Stimulated activated CD8-positive, alpha-beta memory T cell treated with anti-CD3 and anti-CD28 coated beads, Interleukin-12 subunit alpha, Interleukin-12 subunit beta, amount 100 ng/mL, for 24 hours (primary cell): ENCODE results near the gene AXL.
"Not testable (repeated sequence)": the region's sequence is repeated elsewhere in the genome, so short reads cannot be mapped to it uniquely, and the experiment has no call there.

Source experiments
- DNase-seq: peaks from one replicate; pipeline ENCODE4 v3.0.0-alpha.2; 2020; ENCODE audit errors: extremely low read depth

Gene AXL

DNA sequence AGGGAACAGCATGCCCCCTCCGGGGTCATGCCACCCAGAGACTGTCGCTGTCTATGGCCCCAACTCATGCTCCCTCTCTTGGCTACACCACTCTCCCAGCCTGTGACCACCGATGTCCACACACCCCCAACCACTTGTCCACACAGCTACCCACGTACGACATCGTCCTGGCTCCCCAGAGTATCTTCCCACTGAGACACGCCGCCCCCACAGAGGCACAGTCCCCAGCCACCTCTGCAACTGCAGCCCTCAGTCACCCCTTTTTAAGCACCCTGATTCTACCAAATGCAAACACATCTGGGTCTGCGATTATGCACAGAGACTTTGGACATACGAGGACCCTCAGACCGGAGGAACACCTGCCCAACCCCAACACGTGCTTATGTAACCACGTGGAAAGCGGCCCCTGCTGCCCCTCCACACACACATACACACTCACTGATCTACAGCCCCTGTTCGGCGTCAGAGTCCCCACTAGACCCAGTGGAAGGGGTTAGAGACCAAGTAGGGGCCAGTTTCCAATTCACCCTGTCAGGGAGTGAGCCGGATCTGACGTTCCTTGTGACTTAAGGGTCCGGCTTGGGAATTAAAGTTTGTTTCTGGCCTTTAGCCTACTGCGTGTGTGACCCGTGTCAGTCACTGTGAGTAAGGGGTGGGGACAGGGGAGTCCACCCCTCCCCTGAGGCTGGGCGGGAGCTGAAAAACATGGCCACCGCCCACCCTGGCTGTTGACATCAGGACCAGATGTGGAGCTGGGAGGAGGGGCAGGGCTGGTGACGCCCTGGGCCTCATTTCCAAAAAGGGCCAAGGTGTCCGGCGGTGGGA is 11.9 kb upstream of the AXL start:
- no peak for DNase-seq

DNA sequence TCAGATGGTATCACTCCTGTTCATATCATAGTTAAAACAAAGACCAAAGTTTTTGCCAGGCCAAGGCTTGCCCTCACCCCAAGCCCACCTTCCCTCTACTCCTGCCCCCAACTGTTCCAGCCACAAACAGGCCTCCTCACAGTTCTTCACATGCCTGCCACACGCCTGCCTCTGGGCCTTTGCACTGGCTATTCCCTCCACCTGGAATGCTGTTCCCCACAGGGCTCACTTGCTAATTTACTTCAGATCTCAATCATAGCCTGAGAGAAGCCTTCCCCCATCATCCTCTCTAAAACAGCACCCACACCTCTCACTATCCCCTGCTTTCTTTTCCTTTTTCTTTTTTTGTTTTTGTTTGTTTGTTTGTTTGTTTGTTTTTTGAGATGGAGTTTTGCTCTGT is 4.9 kb upstream of the AXL start:
- no peak for DNase-seq

DNA sequence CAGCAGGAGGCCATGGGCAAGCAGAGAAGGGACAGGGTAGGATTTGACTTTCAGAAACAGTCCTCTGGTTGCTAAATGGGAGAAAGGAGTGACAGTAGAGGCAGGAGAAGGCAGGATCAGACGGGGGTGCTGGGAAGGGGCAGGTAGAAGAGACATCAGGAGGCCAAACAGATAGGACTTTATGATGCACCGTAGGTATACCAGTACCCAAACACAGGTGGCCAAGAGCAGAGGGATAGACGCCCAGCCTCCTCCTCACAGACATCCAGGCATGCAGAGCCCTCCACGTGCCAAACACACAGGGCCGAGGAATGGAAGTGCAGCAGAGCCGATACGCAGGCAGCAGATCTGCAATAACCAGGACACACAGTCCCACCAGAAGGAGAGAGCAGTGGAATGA is 1.3 kb upstream of the AXL start:
- DNase-seq = no peak

DNA sequence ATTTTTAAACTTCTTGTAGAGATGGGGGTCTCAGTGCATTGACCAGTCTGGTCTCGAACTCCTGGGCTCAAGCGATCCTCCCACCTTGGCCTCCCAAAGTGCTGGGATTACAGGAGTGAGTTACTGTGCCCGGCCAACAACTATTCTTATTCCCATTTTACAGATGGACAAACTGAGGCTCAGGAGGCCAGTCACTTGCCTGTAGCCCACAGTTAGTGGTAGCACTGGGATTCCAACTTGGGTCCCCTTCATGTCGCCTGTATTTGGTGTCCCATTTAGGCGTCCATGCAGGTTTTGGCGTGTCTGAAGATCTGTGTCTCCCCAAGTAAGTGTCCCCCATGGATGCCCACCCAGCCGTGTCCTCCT is 791 bp upstream of the AXL start:
- DNase-seq = no peak

DNA sequence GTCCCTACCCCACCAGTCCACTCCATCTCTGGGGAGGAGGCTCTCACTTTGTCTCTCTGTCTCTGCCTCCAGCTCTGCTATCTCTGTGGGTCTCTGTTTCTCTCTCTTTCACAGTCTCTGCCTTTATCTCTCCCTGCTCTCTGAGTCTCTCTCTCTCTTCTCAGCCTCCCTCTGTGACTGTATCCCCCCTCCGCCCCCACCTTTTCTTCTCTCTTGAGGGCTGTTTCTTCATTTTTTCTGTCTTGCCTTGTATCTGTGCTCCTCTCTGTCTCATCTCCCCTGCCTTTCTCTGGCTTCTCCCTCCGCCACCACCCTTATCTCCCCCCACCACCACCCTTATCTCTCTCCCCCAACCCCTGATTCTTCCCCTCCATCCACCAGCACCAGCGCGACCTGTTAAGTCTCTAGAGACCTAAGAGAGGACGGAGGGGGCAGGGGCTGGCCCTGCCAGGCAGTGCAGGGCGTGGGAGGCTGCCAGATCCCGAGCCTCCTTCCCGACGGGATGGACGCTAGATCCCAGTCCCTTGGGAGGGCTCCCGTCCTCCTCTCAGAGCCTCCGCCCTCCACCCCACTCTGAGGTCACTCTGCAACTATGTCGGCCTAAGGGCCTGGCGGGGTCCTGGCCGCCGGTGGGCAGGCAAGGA is 1.0 kb downstream of the AXL start:
- DNase-seq = no peak

DNA sequence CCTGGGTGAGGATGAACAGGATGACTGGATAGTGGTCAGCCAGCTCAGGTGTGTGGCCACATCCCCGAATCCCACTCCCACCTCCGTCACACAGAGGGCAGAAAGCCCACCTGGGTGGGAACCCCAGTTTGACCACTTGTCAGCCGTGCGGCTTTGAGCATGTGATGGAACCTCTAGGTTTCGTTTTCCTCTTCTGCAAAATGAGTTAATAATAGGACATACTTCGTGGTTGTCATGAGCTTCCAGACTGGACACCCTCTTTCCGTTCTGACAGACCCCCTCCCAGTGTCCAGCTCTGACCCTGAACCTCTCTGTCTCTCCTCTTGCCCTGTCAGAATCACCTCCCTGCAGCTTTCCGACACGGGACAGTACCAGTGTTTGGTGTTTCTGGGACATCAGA is 1.8 kb downstream of the AXL start:
- DNase-seq = no peak

DNA sequence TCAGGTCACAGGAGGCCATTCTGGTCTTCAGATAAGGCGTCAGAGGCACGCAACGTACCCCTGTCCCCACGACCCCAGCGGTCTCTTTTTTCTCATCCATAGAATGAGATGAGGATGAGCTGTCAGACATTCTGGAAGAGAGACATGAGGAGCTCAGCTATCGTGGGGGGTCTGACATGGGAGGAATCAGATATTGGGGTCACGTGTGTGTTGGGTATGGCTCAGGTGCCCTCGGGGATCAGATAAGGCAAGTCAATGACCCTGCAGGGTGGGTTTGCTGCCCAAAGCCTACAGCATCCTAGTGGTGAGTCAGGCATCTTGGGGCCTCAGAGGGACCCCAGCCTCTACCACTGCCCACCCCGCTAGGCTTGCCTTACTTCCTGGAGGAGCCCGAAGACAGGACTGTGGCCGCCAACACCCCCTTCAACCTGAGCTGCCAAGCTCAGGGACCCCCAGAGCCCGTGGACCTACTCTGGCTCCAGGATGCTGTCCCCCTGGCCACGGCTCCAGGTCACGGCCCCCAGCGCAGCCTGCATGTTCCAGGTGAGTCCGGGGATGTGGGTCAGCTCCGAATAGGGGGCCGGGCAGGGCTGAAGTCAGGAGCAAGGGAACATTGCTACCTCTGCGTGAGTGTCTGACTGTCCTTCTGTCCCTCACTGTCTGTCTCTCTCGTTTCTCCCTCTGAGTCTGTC is 2.6 kb downstream of the AXL start:
- DNase-seq = no peak

DNA sequence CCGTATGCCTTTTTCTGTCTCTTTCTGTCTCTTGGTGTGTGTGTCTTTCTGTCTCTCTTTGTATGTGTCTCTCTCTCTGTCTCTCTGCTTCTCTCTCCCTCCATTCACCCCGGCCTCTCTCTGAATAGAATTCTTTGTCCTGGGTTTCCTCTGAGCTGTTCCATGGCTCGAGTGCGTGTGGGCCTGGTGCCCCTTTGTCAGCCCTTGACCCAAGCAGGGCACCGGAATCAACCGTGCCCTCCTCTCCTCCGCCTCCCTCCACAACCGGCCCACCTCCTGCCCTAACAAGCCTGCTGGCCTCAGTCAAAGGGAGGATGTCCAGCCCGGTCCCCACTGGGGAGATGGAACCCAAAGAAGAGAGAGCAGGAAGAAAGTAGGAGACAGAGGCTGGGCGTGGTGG is 3.2 kb downstream of the AXL start:
- no peak for DNase-seq

DNA sequence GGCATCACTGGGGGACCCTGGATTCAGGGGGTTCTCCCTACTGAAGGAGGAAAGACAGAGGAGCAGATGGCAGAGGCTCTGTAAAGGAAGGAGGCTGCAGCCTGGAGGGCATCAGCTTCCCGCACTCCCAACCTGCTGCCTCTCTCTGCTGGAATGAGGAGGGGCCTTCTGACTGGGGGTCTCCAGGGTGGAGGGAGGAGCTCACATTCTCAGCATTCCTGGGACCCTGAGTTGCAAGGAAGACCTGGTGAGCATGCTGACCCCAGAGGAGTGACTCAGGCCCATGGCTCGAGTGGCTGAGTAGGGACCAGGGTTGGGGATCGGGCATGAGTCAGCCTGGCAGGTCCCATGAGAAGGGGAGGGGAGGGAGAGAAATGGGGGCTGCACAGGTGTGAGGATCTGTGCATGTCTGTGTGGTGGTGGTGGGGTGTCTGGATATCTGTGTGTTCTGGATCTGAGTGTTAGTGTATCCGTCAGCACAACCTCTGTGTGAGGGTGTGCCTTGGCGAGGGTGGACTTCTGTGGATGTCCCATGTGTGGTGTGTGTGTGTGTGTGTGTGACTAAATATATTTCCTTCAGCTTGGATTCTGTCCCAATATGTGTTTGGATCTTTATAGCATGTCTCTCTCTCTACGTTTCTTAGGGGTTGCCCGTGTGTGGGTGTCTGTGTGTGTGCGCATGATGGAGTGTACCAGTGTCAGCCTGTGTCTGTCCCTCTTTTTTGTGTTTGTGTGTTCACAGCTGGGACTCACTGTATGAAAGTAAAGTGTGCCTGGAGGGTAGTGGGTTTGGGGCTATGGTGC is 4.6 kb downstream of the AXL start:
- no peak for DNase-seq

DNA sequence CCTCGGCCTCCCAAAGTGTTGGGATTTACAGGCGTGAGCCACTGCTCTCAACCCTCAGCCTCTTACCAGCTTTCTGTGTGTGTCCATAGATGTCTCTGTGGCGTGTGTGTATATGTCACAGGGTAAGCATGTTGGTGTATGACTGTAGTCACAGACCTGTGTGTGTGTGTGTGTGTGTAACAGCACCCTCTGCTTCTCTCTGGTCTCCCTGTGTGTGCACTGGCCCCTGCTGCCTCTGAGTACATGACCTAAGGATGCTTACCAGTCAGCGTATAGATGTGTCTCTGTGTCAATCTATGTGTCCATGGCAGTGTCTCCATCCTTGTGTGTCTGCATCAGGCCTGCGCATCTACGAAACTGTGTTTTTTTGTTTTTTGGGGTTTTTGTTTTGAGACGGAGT is 5.6 kb downstream of the AXL start:
- no peak for DNase-seq

DNA sequence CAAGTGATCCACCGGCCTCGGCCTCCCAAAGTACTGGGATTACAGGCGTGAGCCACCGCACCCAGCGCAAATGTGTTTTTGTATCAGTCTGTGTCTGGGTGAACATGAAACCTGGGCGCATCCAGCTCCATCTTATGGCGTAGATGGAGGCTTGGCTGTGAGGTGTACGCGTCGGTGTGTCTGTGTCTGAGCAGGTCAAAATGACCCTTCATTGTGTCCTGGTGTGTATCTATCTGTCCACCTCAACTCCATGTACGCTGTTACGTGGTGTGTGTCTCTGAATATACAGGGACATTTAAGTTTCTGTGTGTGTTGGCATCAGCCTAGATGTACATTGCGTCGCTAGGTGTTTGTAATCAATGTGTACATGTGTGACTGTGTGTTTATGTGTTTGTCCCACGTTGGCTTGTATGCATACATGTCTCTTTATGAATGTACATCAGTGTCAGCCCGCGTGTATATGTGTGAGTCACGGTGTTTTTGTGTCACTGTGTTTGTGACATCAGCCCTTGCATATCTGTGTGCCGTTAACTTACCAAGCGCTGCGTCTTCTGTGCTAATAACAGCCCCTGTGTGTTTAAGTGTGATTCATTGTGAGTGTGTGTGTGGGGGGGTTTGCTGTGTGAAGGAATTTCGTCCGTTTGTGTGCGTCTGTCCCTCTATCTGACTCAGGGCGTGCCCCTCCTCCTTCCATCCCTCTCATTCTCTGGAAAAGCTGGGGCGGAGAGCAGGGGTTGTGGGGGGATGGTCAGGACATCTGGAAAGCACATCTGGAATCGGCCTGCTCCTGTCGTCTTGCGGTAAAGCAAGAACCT is 6.4 kb downstream of the AXL start:
- peak; percentile 19 for DNase-seq

DNA sequence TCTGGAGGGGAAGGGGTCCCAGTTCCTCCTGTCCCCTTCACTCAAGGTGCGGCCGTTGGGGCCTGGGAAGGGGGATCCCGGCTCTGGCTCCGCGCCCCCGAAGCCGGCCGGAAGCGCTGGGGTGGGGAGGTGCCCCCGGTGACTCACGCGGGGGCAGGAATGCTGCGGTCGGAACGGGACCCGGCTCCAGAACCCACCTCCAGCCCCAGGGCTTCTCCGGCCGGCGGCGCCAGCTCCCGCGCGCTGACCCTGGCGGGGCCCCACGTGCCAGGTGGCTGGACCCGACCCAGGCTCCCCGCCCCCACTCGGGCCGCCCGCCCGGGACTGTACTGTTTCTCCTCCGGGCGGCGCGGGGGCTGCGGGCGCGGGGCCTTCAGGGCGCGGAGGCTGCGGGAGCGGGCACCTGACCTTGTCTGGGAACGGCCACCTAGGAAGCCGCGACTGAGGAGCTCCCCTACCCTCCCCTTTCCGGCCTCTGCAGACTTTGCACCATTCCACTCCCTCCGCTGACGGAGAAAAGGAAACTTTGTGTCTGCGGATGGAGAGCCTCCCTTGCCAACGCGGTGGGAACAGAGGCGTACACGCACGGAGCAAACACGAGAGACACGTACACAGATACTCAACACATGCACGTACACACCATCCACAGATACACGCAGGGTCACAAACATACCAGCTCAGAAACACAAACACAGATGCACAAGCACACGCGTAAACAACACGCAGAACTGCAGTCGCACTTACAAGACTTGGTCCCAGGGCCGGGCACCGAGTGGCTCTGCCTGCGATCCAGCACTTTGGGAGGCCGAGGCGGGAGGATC is 7.2 kb downstream of the AXL start:
- DNase-seq = no peak

DNA sequence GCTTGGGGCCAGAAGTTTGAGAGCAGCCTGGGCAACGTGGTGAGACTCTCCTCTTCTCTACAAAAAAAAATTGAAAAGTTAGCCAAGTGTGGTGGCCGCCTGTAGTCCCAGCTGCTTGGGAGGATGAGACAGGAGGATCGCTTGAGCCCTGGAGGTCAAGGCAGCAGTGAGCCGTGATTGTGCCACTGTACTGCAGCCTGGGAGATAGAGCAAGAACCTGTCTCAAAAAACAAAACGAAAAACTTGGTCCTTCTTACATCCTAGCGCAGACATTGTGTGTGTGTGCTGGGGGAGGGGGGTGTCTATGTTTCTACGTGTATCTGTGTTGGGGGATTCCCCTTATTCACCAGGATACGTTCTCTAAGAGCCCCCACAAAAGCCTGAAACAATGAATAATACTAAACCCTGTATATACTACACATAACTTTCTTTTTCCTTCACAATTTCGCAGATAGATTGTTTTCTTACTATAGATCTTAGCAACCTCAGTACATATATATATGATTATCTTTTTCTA is 7.9 kb downstream of the AXL start:
- no peak for DNase-seq

DNA sequence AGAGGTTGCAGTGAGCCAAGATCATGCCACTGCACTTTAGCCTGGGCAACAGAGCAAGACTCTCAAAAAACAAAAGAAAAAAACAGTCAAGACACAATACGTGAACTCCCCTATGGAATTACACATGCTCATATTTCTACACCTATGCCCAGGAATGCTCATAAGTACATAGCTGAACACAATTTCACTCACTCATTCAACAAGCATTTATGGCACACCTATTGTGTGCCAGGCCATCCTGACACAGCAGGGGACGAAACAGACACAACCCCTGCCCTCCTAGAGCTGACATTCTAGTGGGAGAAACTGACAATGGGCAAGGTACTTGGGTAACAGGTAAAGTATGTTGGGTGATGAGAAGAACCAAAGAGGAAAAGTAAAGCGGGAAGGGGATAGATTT is 9.5 kb downstream of the AXL start:
- no peak for DNase-seq

DNA sequence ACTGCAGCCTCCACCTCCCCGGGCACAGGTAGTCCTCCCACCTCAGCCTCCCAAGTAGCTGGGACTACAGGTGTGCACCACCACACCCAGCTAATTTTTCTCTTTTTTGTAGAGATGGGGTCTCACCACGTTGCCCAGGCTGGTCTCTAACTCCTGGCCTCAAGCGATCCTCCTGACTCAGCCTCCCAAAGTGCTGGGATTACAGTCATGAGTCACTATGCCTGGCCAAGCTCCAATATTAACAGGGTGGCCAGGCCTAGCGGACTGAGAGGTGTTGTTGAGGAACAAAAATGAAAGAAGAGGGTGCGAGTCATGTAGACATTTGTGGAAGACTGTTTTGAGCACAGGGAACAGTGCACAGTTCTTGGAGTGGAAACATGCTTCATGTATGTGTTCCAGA is 10.3 kb downstream of the AXL start:
- not testable (repeated sequence) for DNase-seq

DNA sequence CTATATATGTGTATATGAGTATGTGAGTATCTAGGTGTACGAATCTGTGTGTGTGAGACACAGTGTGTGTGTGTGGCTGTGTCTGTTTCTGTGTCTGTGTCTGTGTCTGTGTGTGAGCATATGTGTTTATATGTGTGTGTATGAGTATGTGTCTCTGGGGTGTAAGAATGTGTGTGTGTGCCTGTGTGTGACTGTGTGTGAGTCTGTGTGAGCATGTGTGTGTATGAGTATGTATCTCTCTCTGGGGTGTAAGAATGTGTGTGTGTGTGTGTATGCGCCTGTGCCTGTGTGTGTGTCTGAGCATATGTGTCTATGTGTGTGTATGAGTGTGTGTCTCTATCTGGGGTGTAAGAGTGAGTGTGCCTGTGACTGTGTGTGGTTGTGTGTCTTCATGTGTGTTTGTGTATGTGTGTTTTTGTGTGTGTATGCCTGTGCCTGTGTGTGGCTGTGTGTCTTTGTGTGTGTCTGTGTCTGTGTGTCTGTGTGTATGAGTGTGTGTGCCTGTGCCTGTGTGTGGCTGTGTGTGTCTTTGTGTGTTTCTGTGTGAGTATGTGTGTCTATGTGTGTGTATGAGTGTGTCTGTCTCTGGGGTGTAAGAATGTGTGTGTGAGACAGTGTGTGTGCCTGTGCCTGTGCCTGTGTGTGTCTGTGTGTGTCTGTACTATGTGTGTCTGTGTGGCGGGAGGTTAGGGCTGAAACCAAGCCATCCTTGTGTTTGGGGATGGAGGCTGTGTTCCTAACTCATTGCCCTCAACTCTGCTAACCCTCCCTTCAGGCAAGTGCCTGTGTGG is 11.2 kb downstream of the AXL start:
- DNase-seq = no peak

DNA sequence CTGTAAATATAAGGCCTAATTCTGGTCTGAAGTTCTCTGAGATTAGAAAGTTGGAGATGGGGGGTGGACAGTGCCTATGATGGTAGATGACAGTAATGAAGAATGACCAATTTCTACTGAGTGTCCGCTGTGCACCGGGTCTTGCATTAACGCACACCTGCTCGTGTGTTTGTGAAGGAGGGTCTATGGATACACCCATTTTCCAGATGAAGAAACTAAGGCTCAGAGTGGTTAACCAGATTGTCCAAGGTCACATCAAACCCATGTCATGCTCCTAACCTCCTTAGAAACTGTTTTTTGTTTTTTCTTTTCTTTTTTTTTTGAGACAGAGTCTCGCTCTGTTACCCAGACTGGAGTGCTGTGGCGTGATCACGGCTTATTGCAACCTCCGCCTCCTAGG is 13.7 kb downstream of the AXL start:
- DNase-seq = no peak

DNA sequence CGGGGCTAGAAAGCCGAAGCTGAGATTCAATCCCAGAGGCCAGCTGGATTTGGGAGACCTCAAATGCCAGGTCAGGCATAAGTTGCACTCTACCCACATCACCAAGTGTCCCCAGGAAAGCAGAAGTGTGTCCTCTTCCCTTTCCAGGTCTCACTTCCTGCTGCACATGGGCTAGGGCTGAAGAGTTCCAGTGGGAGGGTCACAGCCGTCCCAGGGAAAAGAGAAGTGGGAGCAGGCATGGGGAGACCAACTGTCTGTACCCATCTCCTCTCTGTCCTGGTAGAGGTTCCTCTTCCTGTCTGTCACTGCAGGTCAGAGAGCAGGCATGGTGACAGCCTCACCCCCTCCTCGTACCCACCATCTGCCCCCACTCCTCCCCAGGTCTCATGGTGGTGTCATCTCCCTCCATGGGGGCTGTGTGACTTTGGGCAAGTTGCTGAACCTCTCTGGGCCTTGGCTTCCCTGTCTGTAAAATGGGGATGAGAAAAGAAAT is 14.8 kb downstream of the AXL start:
- no peak for DNase-seq

DNA sequence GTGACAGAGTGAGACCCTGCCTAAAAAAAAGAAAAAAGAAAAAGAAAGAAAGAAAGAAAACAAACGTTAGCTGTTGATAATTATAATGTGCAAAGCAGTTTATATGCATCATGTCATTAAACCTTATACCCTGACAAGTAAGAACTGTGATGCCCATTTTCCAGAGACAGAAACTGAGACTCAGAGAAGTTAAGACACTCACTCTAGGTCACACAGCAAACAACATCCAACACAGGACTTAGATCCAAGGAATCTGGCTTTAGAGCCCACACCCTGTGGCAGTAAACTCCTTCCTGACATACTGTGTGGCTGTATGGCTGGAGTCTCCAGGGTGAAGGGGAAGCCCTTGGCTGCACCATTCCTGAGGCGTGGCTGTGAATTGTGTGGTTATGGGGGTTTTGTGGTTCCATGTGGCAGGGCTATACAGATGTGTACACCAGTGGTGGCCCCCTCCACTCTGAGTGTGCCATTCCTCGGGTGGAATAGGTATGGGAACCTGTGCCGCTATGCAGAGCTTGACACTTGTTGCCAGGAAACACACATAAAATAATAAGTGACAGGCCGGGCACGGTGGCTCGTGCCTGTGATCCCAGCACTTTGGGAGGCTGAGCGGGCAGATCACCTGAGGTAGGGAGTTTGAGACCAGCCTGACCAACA is 15.6 kb downstream of the AXL start:
- no peak for DNase-seq
